CMK (cell line): Measurements from ENCODE around the gene SGIP1.

Source experiments
- DNase-seq: peaks from one replicate; pipeline ENCODE4 v3.0.0-alpha.2; 2010; ENCODE audit warnings: low read depth

SGIP1 gene, protein sequence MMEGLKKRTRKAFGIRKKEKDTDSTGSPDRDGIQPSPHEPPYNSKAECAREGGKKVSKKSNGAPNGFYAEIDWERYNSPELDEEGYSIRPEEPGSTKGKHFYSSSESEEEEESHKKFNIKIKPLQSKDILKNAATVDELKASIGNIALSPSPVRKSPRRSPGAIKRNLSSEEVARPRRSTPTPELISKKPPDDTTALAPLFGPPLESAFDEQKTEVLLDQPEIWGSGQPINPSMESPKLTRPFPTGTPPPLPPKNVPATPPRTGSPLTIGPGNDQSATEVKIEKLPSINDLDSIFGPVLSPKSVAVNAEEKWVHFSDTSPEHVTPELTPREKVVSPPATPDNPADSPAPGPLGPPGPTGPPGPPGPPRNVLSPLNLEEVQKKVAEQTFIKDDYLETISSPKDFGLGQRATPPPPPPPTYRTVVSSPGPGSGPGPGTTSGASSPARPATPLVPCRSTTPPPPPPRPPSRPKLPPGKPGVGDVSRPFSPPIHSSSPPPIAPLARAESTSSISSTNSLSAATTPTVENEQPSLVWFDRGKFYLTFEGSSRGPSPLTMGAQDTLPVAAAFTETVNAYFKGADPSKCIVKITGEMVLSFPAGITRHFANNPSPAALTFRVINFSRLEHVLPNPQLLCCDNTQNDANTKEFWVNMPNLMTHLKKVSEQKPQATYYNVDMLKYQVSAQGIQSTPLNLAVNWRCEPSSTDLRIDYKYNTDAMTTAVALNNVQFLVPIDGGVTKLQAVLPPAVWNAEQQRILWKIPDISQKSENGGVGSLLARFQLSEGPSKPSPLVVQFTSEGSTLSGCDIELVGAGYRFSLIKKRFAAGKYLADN

DNA sequence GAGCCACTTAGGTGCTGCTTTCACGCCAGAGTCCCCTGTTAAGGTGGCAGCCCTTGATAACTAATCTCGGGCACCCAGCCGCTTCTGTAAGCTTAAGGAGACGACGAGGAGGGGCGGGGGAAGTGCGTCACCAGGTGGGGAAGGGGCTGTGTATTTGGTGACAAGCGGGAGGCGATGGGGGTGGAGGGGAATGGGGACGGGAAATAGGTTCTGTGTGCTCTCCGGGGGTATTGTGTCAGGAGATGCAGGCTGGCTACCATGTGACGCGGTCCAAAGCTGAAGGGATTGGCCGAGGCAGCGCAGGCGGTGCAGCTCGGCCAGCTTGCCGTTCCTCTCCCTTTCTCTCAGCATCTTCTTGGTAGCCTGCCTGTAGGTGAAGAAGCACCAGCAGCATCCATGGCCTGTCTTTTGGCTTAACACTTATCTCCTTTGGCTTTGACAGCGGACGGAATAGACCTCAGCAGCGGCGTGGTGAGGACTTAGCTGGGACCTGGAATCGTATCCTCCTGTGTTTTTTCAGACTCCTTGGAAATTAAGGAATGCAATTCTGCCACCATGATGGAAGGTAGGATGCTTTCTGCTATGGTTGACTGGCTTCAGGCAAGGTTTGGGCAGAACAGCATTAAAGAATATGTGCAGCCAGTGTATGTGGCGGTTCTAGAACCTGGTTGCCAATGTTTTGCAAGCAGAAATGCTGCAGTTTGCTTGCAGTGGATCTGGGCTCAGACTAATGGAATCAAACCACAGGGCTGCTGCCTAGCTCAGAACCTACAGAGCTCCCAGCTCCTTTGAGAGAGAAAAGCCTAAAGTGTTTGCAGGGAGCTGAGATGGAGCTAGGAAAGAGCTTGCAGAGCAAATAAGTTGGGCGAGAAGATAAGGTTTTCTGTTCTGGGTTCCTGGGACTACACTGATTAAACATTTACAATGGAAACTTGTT lies at the start of gene SGIP1:
SGIP1 (plus strand) TSS at position 350 of the 937 bp plus-strand sequence; CDS start at position 556, 206 bp downstream.
- no peak for DNase-seq

DNA sequence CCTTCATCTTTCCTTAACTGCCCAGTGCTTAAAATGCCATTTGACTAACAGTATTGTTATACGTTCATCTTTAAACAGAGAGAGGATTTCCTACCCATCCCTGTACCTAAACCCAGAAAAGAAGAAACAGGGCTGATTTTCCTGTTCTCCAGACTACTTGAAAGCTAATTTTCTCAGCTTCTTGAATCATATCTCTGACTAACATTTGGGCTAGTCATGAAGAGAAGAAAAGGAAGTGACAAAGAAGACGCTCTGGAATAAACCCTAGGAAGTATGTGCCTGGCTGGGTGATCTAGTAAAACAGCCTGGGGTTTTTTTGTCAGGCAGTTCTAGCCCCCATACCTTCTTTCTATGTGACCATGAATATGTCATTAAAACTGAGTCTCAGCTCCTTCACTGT lies 44.8 kb upstream of the SGIP1 start:
- no peak for DNase-seq

DNA sequence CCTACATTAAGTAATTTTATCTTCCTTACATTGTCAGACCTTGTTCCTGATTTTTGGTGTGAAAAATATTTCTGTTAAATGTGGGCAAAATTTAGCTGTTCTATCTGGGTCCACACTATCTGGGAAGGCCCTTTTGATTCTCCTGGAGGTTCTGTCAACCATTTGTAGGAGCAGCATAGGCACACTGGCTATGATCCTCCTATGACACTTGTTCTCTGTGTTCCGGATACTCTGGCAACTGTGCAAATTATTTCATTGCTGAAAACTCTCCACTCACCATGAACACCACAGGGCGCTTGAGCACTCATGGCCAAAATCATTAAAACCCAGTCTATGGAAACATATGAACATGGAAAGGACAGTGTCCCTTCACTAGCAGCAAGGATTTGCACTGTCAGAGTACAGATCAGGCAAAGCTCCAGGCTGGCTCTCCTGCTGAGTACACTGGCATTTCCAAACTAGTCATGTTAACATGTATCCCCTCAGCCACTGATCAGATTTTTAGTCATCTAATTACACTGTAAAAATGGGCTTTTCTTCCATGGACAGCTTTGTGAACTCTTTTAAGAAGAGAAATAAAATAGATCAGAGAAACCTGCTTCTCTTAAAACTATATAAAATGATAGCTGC lies 43.9 kb upstream of the SGIP1 start:
- no peak for DNase-seq

- DNase-seq = no peak
Observed at GRCh38 chr1:66490816-66491215, 43.1 kb upstream of the SGIP1 start.

DNA sequence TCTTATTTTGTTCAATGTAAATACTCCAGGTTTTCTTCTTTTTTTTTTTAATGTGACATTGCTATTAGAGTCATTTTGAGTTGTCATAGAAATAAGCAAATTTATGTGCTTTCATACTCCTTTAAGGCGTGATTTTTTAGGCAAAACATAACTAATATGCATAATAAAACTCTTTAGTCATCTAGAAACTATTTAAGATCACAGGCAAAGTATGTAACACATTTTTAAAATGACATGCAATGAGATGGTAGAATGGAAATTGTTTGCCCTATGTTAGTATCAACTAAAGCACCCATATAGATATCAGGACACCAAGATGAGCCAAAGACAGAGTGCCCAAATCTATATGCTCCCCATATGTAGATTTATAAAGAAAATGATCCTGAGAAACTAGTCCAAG lies 41.5 kb upstream of the SGIP1 start:
- DNase-seq = no peak

DNA sequence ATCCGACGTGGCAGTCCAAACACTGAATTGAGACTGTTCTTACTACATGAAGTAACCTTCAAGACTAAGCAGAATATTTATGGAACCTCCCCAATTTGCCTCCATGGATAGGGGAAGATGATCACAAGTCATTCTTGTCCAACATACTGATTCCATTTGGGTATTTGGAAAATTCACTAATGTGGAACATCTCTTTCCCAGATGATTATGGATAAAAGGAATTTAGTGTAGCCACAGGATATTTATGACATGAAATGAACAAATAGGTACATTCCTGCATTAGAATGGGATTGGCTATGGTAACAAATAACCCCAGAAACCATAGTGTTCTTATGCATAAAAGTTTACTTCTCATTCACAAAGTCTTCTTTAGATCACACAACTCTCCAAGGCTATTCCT lies 40.2 kb upstream of the SGIP1 start:
- no peak for DNase-seq

- DNase-seq = peak; percentile 63
Observed at GRCh38 chr1:66494482-66494881, 39.5 kb upstream of the SGIP1 start.

DNA sequence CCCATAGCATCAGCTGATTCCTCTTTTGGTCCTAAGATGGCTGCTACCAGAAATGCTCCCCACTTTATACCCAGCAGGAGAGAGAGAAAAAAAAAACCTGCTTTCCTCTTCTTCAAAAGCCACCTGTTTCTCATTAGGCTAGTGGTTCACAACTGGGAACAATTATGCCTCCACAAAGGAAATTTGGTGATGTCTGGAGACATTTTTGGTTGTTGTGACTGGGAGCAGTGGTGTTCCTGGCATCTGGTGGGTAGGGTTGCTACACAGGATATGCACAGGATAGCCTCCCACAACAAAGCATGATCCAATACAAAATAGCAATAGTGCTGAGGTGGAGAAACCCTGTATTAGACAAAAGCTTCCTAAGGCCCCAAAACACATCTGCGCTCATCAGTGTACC lies 38.5 kb upstream of the SGIP1 start:
- no peak for DNase-seq

DNA sequence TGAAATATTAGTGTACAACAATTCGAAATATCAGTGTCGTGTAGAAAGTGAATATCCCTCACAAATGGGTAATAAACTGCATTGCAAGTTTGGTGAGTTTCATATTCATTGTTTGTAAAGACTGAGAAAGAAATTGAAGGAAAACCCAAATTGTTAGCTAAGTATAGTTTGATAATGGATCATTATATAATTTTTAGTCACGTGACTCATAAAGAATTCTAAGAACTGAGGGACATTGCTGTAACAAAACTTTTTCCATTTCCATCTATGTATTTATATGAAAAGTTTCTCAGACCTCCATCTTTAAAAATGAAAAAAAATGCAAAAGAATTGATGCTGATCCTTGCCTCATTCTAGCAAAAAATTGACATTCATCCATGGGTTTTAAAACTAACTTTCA lies 36.0 kb upstream of the SGIP1 start:
- DNase-seq = no peak

GRCh38 chr1:66500301-66500700 lies 33.7 kb upstream of the SGIP1 start:
- DNase-seq = no peak

GRCh38 chr1:66502086-66502485 lies 31.9 kb upstream of the SGIP1 start:
- DNase-seq = no peak

GRCh38 chr1:66503841-66504470 lies 30.0 kb upstream of the SGIP1 start:
- peak; percentile 29 for DNase-seq

- DNase-seq = no peak
Observed at GRCh38 chr1:66505671-66506392, 28.1 kb upstream of the SGIP1 start.

DNA sequence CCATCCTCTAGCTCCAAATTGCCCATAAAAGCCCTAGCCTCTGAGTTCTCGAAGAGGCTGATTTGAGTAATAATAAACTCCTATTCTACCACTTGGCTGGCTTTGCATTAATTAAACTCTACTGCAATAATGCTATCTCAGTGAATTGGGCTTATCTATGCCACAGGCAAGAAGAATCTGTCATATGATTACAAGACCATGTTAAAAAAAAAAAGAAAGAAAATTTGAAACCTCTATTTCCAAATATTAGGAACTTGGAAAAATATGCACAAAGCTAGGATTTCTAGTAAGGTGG lies 27.6 kb upstream of the SGIP1 start:
- no peak for DNase-seq

DNA sequence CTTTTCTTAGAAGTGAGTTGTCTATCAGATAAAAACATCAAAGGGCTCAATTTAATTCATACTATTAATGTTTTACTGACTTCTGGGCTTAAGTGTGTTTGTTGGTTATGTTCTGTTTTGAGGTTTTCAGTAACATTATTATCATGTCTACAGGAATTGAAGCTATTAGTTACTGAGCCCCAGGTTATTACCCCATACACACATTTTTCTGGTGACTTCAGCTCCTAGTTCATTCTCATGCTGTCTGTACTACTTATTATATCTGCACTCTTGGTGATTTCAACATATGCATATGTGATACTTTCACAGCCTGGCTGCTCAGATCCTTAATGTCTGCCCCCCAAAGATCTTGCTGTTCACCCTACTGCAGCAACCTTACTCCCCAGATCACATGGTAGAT lies 27.0 kb upstream of the SGIP1 start:
- DNase-seq = no peak

DNA sequence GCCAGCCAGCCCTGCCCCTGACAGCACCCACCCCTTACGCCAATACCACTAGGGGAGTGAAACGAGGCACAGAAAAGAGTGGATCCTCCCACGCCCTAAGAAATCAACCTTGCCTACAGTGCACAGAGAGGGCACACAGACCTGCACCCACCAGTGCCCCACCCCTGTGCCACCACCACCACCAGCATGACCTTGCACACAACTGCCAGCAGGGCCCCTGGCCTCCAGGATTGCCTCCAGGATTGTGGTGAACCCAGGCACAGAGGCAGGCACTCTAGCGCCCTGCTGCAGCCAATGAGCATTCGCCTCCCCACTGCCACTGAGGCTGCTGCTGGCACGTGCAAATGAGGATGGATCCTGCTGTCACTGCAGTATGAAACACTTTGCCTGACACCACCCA lies 23.5 kb upstream of the SGIP1 start:
- no peak for DNase-seq

DNA sequence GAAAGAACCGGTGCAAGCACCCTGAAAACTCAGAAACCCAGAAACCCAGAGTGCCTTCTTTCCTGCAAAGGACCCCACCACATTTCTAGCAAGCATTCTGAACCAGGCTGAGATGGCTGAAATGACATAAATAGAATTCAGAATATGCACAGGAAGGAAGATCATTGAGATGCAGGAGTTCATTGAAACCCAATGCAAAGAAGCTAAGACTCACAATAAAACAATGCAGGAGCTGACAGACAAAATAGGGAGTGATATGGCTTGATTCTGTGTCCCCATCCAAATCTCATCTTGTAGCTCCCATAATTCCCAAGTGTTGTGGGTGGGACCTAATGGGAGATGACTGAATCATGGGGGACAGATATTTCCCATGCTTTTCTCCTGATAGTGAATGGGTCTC lies 22.8 kb upstream of the SGIP1 start:
- no peak for DNase-seq

DNA sequence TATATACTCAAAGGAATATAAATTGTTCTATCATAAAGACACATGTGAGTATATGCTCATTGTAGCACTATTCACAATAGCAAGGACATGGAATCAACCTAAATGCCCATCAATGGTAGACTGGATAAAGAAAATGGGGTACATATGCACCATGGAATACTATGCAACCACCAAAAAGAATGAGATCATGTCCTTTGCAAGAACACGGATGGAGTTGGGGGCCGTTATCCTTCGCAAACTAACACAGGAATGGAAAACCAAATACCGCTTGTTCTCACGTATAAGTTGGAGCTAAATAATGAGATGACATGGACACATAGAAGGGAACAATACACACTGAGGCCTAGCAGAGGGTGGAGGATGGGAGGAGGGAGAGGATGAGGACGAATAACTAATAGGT lies 16.0 kb upstream of the SGIP1 start:
- DNase-seq = no peak

DNA sequence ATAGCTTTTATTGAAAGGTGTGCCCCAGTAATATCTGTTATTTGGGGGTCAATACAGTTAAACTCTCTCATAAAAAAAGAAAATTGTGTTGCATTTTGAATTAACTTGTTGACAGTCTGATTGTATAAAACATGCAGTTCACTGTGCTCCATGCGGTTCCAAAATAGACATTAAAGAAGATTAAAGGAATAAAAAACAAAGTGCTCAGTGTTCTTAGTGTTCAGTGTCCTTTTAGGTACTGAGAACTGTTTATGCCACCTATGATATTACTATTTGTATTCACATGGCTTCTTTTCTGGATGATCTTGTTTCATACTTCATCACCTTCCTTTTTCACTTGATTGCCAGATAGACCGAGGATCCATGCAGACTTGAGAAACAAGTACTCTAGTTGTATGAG lies 15.3 kb upstream of the SGIP1 start:
- DNase-seq = no peak

- DNase-seq = no peak
Observed at GRCh38 chr1:66519992-66520391, 14.0 kb upstream of the SGIP1 start.

DNA sequence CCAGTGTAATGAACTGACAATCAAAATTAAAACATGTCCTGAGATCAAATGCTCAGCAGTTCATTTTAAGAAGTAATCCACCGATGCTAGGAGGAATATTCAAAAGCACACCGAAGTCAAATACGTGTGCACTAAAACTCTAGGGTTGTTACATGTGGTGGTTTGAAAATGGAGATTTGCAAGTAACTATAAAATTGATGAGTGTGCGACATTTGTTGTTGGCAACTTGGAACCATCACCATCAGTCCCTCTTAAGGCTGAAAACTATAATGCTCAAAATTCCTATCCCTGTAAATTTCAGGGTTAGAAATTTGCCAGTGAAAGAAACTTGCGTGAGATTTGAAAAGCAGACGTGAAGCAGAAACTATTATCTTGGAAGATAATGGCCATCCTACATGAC lies 13.3 kb upstream of the SGIP1 start:
- no peak for DNase-seq
